GM12892 (cell line): ENCODE results near the gene NLRC5.

ENCODE experiments used
- POLR2A ChIP-seq: IDR thresholded peaks from 2 replicates; pipeline ENCODE4 v1.6.1; 2011; ENCODE audit warnings: low read depth, low read length, control low read depth
- POLR2AphosphoS5 ChIP-seq: IDR thresholded peaks from 2 replicates; pipeline ENCODE4 v1.6.1; 2011; ENCODE audit warnings: low read depth, low read length, control low read depth
- TAF1 ChIP-seq: IDR thresholded peaks from 2 replicates; pipeline ENCODE4 v1.6.1; 2011; ENCODE audit warnings: low read depth, mild to moderate bottlenecking, control low read depth, low read length, borderline replicate concordance

- TF ChIP-seq POLR2A (peak; percentile 46; the same call in 1 of the 2 replicates), POLR2AphosphoS5 (peak; percentile 39; the same call in 1 of the 2 replicates), TAF1 (no peak)
These were observed 45.5 kb upstream of the NLRC5 start for GRCh38 chr16:56943761-56944375.
